ENCODE measurements around the gene SH2D3C. TPM values are rescaled to one million over a fixed set of nuclear protein-coding genes. Genes with fewer than 3 reads are reported as not detected.
A peak's percentile ranks its signal among the peaks of the same experiment; 100 is the strongest.

The SH2D3C gene
- total and polyA plus RNA-seq, 9 donors: 1.9 to 17.0 (median 4.6) TPM

DNA sequence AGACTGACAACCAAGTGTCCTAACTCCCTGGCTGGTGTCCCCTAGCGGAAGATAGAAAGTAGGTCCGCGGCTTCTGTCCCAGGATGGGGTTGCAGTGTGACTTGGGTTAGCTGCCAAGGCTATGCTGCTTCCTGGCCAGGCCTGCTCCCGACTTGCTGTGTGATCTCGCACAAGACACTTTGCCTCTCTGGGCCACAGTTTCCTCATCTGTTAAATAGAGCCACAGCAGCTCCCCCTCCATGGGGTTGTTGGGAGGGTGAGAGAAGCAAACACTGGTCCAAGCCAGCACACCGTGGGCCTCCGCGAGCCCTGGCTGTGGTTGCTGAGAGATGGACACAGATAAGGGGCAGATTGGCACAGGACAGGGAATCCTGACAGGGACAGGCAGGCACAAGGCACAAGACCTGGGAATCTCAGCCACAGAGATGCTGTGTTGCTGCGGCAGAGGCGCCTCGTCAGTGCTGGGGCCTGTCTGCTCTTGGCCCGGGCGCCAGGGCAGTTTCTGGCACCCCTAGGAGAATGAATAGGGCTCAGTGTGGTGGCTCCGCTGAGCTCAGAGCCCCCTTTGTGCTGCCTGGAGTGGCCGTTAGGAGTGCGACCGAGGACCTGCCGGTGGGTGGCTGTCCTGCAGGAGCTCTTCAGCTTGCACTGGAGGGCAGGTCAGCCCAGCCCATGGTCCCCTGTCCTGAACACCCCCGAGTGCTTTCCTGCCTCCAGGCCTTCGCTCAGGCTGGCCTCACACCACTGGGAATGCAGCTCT, 1.8 kb upstream of the SH2D3C start:
- 81 to 89% (median 87%) methylated on average over 20 of the region's 20 CpGs for WGBS, 3 donors
- DNase-seq: no peak
- Histone ChIP-seq H3K4me3 (no peak overlapping the region), H3K36me3 (no peaks in the 10 kb centered on the region), H3K9me3 (no peaks in the 10 kb centered on the region), H3K27me3 (no peaks in the 10 kb centered on the region), H3K27ac (no peak overlapping the region), H3K4me1 (ENCODE audit: insufficient read depth) (peaks cover 3% of the 10 kb centered on the region)
- no peak for TF ChIP-seq EP300 (IDR thresholded peaks at IDR 0.05)
- no peak for TF ChIP-seq POLR2A (IDR thresholded peaks at IDR 0.05)
- TF ChIP-seq, protein P1, sequence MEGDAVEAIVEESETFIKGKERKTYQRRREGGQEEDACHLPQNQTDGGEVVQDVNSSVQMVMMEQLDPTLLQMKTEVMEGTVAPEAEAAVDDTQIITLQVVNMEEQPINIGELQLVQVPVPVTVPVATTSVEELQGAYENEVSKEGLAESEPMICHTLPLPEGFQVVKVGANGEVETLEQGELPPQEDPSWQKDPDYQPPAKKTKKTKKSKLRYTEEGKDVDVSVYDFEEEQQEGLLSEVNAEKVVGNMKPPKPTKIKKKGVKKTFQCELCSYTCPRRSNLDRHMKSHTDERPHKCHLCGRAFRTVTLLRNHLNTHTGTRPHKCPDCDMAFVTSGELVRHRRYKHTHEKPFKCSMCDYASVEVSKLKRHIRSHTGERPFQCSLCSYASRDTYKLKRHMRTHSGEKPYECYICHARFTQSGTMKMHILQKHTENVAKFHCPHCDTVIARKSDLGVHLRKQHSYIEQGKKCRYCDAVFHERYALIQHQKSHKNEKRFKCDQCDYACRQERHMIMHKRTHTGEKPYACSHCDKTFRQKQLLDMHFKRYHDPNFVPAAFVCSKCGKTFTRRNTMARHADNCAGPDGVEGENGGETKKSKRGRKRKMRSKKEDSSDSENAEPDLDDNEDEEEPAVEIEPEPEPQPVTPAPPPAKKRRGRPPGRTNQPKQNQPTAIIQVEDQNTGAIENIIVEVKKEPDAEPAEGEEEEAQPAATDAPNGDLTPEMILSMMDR (IDR thresholded peaks at IDR 0.05): no peak
- intact Hi-C loops (cut with DNase I): loop anchor here in 2 of 4 donors (5.0 to 10.0 kb wide), 3 partner anchors 38 to 84 kb away; partner anchors contain the start of gene TOR2A (in 1 of the 2)

DNA sequence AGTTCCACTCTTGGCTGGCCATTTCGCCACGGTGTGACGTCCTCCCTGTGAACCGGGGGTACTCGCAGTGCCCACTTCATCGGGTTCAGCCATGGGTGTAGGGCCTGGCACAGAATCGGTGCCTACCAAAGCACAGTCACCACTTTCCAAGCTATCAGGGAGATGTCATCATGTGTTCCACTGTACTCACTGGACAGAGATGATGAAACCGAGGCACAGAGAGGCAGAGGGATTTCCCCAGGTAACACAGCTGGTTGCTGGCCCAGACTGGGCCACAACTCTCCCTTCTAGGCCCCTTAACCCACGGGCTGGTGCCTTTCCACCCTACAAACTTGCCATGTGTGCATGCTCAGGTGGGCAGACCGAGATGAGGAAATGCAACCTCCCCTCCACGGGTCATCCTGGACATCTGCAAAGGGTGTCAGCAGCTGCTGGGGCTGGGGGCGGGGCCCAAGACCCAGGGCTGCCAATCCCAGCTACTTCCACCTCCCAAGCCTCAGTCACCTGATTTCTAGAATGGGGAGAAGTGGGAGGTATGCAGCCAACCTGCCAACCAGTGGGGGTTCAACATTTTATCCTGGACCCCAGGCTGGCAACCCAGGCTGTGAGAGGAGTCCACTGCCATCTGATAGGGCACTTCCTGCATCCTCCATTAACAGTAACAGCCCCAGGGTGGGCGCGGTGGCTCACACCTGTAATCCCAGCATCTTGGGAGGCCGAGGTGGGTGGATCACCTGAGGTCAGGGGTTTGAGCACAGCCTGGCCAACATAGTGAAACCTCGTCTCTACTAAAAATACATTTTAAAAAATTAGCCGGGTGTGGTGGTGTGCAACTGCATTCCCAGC, 893 bp upstream of the SH2D3C start:
- Histone ChIP-seq H3K27ac (peak overlapping the region; percentile 68 to 69), H3K4me3 (no peak overlapping the region), H3K36me3 (no peaks in the 10 kb centered on the region), H3K4me1 (ENCODE audit: insufficient read depth) (no peaks in the 10 kb centered on the region), H3K9me3 (no peaks in the 10 kb centered on the region), H3K27me3 (no peaks in the 10 kb centered on the region)
- TF ChIP-seq POLR2A (IDR thresholded peaks at IDR 0.05) (no peak), EP300 (IDR thresholded peaks at IDR 0.05) (no peak)
- TF ChIP-seq, protein P1 (IDR thresholded peaks at IDR 0.05): no peak
- intact Hi-C loops (cut with DNase I): no loop called here
- no peak for DNase-seq
- 65 to 70% (median 68%) methylated on average over 14 to 17 of the region's 17 CpGs for WGBS, 3 donors

DNA sequence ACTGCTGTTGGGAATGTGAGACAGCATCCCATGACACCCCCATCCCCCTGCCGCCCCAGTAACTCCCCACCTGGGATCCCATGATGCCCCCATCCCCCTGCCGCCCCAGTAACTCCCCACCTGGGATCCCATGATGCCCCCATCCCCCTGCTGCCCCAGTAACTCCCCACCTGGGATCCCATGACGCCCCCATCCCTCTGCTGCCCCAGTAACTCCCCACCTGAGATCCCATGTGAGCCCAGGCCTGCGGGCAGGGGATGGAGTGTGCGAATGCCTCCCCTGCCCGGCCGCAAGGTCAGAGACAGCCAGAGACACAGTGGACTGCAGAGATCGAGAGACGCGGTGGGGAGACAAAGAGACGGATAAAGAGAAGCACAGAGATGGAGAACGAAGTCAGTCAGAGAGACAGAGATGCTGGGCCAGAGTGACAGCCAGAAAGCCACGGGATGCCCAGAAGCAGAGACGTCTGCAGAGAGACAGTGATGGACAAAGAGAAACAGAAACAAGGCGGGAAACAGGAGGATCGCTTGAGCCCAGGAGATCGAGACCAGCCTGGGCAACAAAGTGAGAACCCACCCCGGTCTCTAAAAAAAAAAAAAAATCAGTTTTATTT, 992 bp downstream of the SH2D3C start:
- intact Hi-C loops (cut with DNase I): no loop called here
- H3K4me3 ChIP-seq: no peak overlapping the region
- no peak overlapping the region for H3K27ac ChIP-seq
- no peaks in the 10 kb centered on the region for H3K27me3 ChIP-seq
- no peaks in the 10 kb centered on the region for H3K36me3 ChIP-seq
- TF ChIP-seq, protein P1 (IDR thresholded peaks at IDR 0.05): no peak
- TF ChIP-seq POLR2A (IDR thresholded peaks at IDR 0.05) (no peak), EP300 (IDR thresholded peaks at IDR 0.05) (no peak)
- no peak for DNase-seq
- no peaks in the 10 kb centered on the region for H3K4me1 ChIP-seq (ENCODE audit: insufficient read depth)
- 80 to 87% (median 85%) methylated on average over 18 of the region's 18 CpGs for WGBS, 3 donors
- no peaks in the 10 kb centered on the region for H3K9me3 ChIP-seq

- no peaks in the 10 kb centered on the region for H3K36me3 ChIP-seq
- TF ChIP-seq EP300 (IDR thresholded peaks at IDR 0.05) (no peak), POLR2A (IDR thresholded peaks at IDR 0.05) (no peak)
- TF ChIP-seq, protein P1 (IDR thresholded peaks at IDR 0.05): no peak
- H3K27me3 ChIP-seq: no peaks in the 10 kb centered on the region
- no peaks in the 10 kb centered on the region for H3K9me3 ChIP-seq
- no peak overlapping the region for H3K27ac ChIP-seq
- no peaks in the 10 kb centered on the region for H3K4me1 ChIP-seq (ENCODE audit: insufficient read depth)
- DNase-seq: no peak
- intact Hi-C loops (cut with DNase I): no loop called here
- WGBS, 3 donors: 75 to 78% (median 76%) methylated on average over 5 of the region's 5 CpGs
- H3K4me3 ChIP-seq: no peak overlapping the region
These were observed 1.6 kb downstream of the SH2D3C start for GRCh38 chr9:127776924-127777289.
